T follicular helper cell (primary cell): ENCODE data around the gene GABRG2.
"Not testable (repeated sequence)": the region's sequence is repeated elsewhere in the genome, so short reads cannot be mapped to it uniquely, and the experiment has no call there.

Source experiments
- DNase-seq: peaks from one replicate; pipeline ENCODE4 v3.0.0-alpha.2; 2020; ENCODE audit warnings: low read depth
- total RNA-seq, 2 experiments: gene quantifications; one replicate each; lab custom pipeline; 2026; lab: John Stamatoyannopoulos, UW

Gene GABRG2
- total RNA-seq, result 0 reads per million in 2 experiments

- no peak for DNase-seq
Measured at GRCh38 chr5:162067655-162068411, at the start of gene GABRG2. Gene GABRG2, plus strand, starts transcription at chr5:162067773. Its CDS starts 227 bp downstream, at chr5:162068000.

DNA sequence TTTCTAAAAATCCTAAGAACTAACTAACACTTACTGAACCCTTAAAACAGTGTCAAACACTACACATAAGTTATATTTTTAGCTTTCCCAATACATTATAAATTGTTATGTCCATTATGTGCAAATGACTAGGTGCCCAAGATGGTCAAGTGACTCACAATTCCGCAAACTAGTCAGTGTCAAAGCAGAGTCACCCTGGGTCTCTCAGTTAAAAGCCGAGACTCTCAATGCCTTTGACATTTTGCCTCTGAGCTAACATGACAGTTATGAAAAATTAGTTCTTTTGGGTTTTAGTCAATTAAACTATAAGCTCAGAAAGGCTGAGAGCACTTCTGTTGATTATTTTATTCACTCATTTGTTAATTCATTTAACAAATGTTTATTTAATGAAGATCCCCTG, 42.3 kb upstream of the GABRG2 start:
- DNase-seq, result no peak

DNA sequence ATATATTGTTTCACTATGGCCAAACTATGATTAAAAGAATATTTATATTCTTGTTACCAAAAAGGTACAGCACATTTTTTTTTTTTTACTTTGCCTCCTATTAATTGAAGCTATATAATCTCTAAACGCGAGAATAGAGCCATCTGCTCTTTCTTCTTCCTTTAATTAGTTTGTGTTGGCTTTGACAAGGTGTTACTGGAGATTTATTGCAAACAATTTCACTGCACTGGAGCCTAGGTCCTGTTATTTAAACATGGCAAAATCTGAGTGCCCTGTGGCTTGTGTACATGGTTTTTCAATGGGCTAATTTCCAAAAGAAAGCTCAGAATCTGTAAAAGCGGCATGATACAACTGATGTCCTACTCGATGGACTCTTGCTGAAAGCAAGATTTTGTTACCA, 40.8 kb upstream of the GABRG2 start:
- no peak for DNase-seq

- DNase-seq, result no peak
Measured at GRCh38 chr5:162037431-162037830, 30.1 kb upstream of the GABRG2 start.

GRCh38 chr5:162047279-162047678, 20.3 kb upstream of the GABRG2 start:
- DNase-seq, result no peak

DNA sequence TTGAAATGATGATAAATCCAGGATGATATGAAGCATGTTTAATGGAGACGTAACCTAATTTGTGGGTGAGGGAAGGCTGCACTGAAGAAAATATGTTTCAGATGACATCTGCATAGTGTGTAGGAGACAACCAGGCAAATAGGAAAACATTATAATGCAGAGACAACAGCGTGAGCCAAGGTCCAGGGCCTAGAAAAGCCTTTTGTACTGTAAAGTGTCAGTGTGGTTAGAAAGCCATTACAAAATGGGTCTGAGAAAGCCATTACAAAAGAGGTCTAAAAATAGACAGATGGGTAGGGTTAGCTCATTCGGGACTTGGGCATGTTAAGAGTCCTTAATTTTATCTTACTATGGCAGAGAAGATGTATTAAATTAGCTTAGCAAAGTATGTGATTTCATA, 14.9 kb upstream of the GABRG2 start:
- DNase-seq, result no peak

GRCh38 chr5:162055095-162055494, 12.5 kb upstream of the GABRG2 start:
- DNase-seq, result not testable (repeated sequence)

GRCh38 chr5:162067162-162067561, 411 bp upstream of the GABRG2 start:
- no peak for DNase-seq

- DNase-seq, result no peak
Measured at GRCh38 chr5:162068412-162068811, 839 bp downstream of the GABRG2 start.

DNA sequence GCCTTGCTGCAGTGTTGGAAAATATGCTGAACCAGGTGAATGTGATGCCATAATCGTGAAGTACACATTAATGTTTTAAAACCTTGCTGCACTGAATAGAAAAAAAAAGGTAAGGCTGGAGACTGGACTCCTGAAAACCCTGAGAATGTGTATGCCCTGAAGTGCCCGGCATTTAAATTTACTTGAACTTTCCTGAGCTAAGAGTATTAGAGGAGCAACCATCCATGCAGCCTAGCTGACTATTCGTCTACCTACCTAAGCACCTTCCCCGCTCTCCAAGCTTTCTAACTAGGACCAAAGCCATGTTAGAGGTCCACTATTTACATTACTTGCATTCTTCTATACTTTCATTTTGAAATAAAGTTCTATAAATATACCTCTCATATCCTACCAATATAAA, 1.4 kb downstream of the GABRG2 start:
- DNase-seq, result no peak

DNA sequence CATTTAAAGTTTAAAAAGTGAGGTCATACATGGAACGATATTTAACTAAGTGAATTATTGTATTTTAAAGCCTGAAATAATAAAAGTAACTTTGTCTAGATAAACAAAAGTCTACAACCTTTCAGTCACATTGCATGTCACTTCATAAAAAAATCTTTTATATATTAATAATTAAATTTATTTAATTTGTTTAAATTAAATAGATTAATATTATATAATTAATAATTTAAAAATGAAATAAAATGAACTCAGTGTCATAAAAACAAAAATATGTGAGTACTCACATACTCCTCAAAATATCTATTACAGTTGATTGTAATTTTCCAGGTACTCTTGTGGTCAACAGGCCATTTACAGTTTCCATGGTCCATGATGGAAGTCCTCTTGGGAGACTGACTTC, 11.2 kb downstream of the GABRG2 start:
- no peak for DNase-seq

GRCh38 chr5:162091336-162091735, 23.8 kb downstream of the GABRG2 start:
- DNase-seq, result no peak

DNA sequence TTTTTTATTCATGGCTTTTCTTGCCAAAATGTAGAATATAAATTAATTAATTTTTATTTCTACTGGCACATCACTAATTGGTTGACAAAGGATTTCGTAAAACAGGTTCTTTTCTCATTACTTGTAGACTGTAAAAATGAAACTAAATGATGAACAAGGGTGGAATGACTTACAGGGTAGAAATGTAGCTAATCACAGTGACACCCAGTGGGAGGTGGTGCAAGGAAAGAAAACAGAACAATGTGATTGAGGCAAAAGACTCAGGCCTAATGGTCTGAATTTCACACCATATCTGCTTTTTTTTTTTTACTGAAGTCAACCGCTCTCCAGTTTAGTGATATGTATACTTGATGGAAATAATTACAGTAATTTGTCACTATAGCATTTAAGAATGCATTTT, 28.9 kb downstream of the GABRG2 start:
- no peak for DNase-seq

- DNase-seq, result no peak
Measured at GRCh38 chr5:162107591-162107990, 40.0 kb downstream of the GABRG2 start.

DNA sequence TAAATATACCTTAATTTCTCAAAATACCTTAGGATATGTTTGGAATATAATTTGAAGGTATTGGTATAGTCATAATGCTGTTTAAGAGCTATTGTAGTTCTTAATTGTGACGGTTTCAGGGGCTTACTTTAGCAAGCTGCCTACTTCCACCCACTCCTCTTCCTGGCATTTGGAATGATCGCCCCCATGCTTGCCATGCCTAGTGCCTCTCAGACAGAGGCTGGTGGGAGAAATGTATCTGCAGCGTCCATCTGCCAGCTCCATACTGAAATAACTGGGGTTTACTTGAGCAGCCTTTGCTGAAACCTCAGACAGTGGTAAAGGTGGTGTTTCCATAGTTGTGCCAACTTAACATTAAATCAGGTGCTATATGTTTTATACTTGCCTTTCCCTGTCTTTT, 52.2 kb downstream of the GABRG2 start:
- DNase-seq, result no peak

DNA sequence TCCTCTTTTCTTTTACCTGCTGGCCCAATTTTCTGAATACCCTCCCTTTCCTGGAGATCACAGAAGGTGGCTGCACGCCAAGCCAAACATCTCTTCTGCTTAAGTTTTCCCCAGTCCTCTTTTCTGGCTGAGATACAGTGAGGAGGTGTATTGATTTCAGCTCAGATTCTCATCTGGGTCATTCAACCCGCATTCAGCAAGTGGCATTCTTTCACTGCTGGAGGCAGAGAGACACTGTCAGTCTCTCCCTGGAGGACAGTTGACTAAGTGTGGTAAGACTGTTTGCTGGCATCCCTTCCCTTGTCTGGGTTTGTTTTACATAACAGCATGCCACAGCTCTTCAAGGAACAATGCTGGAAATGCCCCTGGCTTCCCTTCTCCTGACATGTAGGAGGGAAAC, 60.5 kb downstream of the GABRG2 start:
- no peak for DNase-seq

GRCh38 chr5:162132348-162132747, 64.8 kb downstream of the GABRG2 start:
- DNase-seq, result no peak

GRCh38 chr5:162139190-162139589, 71.6 kb downstream of the GABRG2 start:
- no peak for DNase-seq

DNA sequence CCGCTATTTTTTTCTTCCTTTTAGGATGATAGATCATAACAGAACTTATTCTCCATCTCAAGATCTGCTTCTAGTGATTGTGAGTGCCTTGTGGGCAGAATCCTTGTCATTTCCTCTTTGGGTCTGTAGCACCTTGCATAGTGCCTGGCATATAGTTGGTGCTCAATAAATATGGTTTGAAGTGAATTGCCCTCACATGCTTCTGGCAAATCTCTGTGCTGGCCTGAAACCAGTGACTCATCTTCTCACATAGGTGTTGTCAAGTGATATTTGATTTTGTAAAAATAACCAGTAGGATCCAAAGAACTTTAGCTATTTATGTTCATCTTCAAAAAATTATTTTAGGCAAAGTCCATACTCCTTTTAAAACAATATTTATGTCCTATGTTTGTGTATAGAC, 86.7 kb downstream of the GABRG2 start:
- no peak for DNase-seq

DNA sequence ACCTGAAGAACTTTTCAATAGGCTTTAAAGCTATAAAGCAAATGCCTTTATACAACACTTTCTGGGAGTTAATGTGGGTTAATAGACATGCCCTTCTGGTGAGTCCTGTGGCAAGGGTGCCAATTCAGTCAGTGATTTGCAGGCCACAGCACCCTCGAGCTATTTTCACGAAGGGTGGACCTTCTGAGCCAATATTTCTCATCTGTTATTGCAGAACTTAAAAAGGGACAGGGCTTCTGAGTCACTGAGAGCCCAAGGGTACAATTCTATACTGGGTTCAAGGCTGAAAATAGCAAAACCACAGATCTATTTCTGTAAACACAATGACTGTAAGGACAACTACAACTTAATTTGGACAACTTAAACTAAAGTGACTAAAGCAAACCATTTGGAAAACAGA, 92.8 kb downstream of the GABRG2 start:
- DNase-seq, result no peak

DNA sequence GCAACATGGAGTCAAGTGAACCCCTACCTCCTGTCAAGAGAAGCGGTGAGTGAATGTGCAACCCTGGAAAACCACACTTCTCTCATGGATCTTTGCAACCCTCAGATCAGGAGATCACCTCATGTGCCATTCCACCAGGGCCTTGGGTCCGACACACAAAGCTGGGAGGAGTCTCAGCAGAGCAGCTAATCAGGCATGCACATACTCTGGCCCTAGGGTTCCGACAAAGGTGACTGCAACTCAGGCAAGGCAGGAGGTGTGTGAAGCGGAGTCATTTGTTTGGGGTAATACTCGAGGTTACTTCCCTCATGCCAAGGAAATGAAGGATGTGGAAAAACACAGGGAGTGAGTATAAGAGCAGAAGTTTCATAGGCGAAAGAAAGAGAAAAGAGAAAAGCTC, 96.1 kb downstream of the GABRG2 start:
- DNase-seq, result no peak

DNA sequence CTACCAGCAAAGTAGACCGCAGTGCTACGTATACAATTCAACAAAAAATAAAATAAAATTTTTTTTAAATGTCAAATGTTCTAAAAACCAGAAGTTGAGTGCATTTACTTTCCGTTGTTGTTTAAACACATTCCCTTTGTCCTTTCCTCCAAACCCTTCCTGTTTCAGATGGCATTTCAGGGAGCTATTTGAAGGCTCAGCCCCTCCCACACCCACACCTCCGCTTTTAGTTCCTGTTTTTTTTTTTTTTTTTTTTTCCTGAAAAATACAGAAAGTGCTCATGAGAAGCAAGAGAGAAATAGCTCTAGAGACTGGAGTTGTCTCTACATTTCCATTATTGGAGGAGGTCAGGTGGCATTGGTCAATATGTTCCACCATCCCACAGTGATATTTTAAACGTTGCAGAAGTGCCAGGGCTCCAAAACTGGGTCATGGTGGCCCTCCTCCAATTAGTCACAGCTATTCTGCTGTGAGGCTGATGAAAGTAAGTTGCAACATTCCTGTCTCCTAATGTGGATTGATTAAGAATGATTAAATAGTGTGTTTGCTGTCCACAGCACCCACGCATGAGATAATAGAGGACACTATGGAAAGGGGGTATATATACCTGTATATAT, 106.9 kb downstream of the GABRG2 start:
- DNase-seq, result no peak

GRCh38 chr5:162187371-162187770, 119.8 kb downstream of the GABRG2 start:
- DNase-seq, result no peak

- no peak for DNase-seq
Measured at GRCh38 chr5:162189719-162190118, 122.1 kb downstream of the GABRG2 start.
